GM18873 (cell line): ENCODE data around the gene NDN.
"Not testable (repeated sequence)": the region's sequence is repeated elsewhere in the genome, so short reads cannot be mapped to it uniquely, and the experiment has no call there.

ENCODE experiments used
- ATAC-seq: cut with Tn5 transposase; IDR thresholded peaks from one replicate; pipeline ENCODE4 v1.9.1; 2021; ENCODE audit warnings: mild to moderate bottlenecking, moderate library complexity, moderate number of reproducible peaks; ENCODE audit not compliant: unreplicated experiment, low FRiP score

The NDN gene

GRCh38 chr15:23687143-23687470 is at the start of gene NDN:
Gene NDN, minus strand, starts transcription at chr15:23687305. Its CDS starts 88 bp downstream, at chr15:23687217.
- ATAC-seq = no peak

- no peak for ATAC-seq
Observed at GRCh38 chr15:23736033-23736673, 49.0 kb upstream of the NDN start.

- ATAC-seq = no peak
Observed at GRCh38 chr15:23734862-23735261, 47.8 kb upstream of the NDN start.

- not testable (repeated sequence) for ATAC-seq
Observed at GRCh38 chr15:23713874-23714656, 27.0 kb upstream of the NDN start.

GRCh38 chr15:23708332-23708731 is 21.2 kb upstream of the NDN start:
- no peak for ATAC-seq

GRCh38 chr15:23695282-23695681 is 8.2 kb upstream of the NDN start:
- no peak for ATAC-seq

GRCh38 chr15:23694592-23694991 is 7.5 kb upstream of the NDN start:
- ATAC-seq = no peak

- no peak for ATAC-seq
Observed at GRCh38 chr15:23690450-23690852, 3.3 kb upstream of the NDN start.

- ATAC-seq = no peak
Observed at GRCh38 chr15:23690015-23690414, 2.9 kb upstream of the NDN start.

GRCh38 chr15:23686466-23687142 is 501 bp downstream of the NDN start:
- no peak for ATAC-seq

- ATAC-seq = no peak
Observed at GRCh38 chr15:23671481-23671880, 15.6 kb downstream of the NDN start.

GRCh38 chr15:23670970-23671369 is 16.1 kb downstream of the NDN start:
- ATAC-seq = no peak

- ATAC-seq = no peak
Observed at GRCh38 chr15:23663232-23663631, 23.9 kb downstream of the NDN start.

GRCh38 chr15:23648920-23649515 is 38.1 kb downstream of the NDN start:
- ATAC-seq = no peak

- ATAC-seq = no peak
Observed at GRCh38 chr15:23647421-23648370, 39.4 kb downstream of the NDN start, which contains the start of gene MAGEL2. Gene MAGEL2, minus strand, starts transcription at chr15:23647867. Its CDS starts 125 bp downstream, at chr15:23647742.

- no peak for ATAC-seq
Observed at GRCh38 chr15:23647001-23647295, 40.2 kb downstream of the NDN start.

- ATAC-seq = no peak
Observed at GRCh38 chr15:23646165-23647000, 40.7 kb downstream of the NDN start.

GRCh38 chr15:23645371-23646164 is 41.5 kb downstream of the NDN start:
- ATAC-seq = no peak

GRCh38 chr15:23644829-23645228 is 42.3 kb downstream of the NDN start:
- no peak for ATAC-seq
